KBM-7 (cell line): Measurements from ENCODE around the gene CTBP1.

ENCODE experiments used
- DNase-seq: peaks from one replicate; pipeline ENCODE4 v3.0.0-alpha.2; 2015
- in situ Hi-C: fragments of 300-500 bp; cut with MboI; formaldehyde crosslinking; loops from 2 replicates; pipeline ENCODE4 v1.14.3; 2020; ENCODE audit warnings: low sequenced_read_pairs, low pct_unique_long_range_greater_than_20kb, mixed read lengths

The CTBP1 gene

DNA sequence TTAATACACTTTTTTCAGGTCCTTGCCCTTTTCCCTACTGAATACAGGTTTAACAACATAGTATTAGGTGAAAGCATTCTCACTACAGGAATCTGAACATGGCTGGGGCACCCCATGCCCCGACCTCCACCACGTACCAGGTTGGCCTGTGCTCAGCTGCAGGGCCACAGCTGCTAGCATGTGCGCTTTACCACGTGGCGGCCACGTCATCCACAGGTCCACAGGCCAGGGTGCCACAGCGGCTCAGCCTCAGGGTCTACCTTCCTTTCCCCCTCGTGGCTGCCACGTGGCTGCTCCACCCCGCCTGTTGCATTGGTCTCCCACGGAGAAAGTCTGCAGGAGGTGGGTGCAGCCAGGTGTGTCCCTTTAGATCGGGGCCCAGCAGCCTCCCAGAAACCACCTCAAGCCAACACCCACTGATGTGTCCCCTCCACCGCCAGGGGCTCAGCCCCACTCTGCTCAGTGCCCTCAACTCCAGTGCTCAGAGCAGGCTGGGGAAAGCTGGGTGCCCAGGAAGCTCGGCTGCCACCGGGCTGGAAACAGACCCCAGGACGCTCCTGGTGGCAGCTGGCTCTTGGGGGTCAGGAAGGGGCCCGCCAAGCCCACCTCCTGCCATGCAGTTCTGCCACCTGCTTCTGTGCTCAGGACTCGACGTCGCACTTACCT, 17.8 kb downstream of the CTBP1 start:
- in situ Hi-C loops: no loop called here
- no peak for DNase-seq

- in situ Hi-C loops: no loop called here
- DNase-seq: no peak
Measured at GRCh38 chr4:1230316-1230715, 18.6 kb downstream of the CTBP1 start.

DNA sequence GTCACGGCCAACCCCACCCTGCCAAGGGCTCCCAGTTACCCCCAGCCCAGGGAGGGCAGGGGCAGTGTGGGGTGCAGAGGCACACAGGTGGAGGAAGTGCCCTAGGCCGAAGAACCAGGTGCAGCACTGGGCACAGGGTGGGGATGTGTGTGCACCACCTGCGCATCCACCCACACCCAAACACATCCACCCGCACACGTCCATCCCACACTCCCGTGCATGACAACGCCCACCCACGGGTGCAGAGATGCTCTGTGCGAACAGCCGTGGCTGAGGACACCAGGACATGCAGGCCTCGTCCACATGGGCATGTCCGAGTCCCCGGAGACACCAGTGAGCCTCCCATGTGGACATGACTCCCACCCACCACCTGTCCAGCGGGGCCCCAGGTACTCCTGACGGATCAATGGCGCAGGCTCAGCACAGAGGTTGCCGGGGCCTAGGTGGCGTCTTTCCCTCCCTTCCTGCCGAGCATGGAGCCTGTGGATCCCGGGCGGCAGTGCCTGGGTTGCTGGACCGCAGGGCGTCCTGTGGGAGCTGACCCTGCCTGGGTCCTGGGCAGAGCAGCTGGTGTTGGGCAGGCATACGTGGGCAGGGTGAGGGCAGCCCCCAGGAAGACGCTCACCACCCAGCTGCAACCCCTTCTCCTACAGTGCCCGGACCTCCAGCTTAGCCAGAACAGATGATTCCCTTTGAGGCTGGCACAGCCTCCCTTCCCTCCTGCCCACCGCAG, 19.6 kb downstream of the CTBP1 start:
- no peak for DNase-seq
- in situ Hi-C loops: no loop called here

DNA sequence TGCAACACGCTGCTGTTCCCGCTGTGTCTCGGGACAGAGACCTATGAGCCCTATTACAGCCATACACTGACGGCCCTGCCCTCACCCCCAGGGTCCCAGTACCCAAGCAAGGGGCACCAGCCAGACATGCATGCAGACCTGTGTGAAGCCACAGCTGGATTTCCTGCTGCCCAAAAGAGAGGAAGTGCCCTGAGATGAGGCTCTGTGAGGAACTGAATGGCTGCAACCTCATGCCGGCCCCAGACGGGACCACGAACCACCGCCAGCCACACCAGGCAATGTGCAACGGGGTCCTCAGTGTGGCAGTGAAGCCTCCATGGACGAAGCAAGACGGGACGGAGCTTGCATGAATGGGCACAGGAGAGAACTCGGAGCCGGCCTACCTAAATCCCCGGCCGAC, 21.1 kb downstream of the CTBP1 start:
- in situ Hi-C loops: no loop called here
- no peak for DNase-seq

- in situ Hi-C loops: no loop called here
Measured at GRCh38 chr4:1226598-1226997, 22.3 kb downstream of the CTBP1 start.

GRCh38 chr4:1226144-1226481, 22.8 kb downstream of the CTBP1 start:
- in situ Hi-C loops: no loop called here
- no peak for DNase-seq

More at GRCh38 chr4:1226598-1226997, 22.3 kb downstream of the CTBP1 start:
- DNase-seq: no peak

DNA sequence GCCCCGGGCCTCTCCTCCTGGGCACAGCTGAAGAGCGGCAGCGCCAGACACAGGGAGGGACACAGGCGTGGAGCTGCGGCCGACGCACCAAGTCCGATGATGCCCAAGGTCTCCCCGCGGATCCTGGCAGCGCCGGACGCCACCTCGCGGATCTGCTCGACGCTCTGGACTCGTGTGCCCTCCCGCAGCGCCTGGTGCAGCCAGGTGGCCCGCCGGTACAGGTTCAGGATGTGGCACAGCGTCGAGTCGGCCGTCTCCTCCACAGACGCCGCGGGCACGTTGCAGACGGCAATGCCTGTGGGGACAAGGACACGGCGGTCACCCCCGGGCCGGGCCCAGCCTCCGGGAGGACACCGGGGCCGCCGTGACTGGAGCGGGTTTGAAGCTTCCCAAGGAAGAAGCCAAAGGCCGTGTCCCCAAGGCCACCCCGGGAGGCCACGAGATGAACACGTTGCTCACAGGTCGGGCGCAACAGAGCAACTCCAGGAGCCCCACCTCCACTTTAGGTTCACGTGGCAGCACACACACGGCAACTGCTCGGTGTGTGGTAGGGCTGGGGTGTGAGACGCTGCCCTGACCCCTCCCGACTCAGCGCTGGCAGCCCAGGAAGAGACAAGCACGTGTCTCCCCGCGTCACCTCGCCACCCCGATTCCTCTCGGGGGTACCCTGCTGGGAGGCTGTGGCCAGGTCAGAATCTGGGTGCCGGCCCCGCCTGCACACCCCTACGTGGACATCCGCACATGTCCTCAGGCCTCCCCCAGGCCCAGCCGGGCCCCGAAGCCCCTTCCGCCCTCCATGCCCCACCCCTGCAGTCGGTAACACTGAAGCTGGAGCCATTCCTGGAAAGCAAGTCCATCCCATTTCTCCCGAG, 23.4 kb downstream of the CTBP1 start:
- no peak for DNase-seq
- in situ Hi-C loops: no loop called here

DNA sequence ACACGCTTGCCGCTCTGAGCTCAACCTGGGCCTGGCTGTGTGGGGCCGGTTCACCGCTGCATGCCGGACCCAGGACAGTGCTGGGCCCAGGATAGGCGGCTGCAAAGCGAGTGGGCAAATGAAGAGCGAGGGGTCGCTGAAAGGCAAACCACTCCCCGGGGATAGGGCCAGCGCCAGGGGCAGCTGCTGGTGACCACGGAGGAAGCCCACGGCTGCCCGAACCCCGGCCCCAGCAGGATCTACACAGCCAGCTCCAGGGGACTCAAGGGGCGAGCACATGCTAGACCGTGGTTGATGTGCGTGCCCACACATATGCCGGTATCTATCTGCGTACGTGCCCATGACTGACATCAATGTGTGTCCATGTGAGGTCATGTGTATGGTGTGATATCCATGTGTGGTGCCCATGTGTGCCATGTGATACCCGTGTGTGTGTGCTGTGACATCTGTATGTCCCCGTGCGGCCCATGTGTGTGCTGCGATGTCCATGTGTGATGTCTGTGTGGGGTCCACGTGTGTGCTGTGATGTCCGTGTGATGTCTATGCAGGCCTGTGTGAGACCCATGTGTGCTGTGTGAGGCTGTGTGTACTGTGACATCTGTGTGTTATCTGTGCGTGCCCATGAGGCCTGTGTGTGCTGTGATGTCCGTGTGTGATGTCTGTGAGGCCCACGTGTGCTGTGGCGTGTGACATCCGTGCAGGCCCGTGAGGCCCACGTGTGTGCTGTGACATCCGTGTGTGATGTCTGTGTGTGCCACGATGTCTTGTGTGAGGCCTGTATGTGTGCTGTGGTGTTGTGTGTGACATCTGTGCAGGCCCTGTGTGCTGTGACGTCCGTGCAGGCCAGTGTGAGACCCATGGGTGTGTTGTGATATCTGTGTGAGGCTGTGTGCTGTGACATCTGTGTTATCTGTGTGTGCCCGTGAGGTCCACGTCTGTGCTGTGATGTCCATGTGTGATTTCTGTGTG, 24.8 kb downstream of the CTBP1 start:
- in situ Hi-C loops: no loop called here
- no peak for DNase-seq

GRCh38 chr4:1222938-1223690, 25.8 kb downstream of the CTBP1 start:
- no peak for DNase-seq
- in situ Hi-C loops: no loop called here

DNA sequence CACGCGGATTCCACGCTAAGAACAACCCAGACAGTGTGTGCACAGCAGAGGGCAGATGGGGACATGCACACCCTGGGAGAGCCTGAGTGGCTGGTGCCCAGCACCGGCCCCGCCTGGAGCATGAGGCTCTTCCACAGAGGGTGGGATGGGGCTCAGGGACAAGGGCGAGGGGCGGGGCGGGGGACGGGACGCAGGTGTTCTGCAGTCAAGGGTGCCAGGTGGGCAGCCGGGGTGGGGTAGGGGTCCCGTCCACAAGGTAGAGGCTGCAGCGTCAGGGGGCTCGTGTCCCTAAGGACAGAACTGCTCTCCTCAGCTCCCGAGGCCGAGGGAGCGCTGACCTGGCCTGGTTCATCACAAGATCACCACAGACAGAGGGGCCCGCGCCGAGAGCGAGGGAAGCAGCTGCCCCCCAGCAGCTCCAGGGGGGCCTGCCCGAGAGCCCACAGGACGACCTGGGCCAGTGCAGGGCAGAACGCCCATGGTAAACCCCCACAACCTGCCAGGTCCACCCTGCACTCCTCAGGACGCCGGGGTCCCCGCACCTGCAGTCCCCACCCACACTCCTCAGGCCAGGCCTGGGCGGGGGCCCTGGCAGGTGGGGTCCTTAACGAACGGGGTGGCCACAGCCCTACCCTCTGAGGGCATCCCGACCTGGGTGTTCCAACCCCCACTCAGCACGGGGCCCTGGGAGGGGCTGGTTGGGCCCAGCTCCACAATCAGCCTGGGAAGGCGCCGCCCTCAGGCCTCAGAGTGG, 26.7 kb downstream of the CTBP1 start:
- in situ Hi-C loops: no loop called here
- DNase-seq: no peak

DNA sequence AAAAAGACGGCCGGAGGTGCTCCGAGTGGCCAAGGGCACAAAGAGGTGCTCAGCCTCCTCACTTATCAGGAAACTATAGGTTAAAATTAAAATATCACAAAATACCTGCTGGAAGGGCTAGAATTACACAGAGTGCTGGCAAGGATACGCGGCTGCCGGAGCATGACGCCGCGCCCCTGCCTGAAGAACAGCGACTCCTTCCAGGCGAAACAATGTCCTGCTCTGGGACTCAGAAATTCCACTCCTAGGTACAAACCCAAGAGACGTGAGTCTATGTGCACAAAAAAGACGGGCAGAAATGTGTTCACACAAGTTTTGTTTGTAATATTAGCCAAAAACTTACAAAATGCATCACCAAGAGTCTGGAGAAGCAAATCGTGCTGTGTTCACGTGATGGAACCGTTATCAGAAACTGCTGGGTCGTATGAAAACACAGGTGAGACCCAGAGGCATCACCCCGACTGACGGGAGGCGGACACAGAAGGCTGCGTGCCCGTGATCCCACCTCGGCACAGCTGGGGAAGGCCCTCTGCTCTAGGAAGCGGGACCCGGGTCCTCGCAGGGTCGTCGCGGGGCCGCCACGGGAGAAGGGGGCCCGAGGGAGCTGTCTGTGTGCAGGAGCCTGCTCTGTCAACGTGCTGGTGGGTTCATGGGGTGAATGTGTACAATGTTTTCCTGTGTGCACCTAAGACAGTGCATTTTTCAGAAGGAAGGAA, 27.6 kb downstream of the CTBP1 start:
- no peak for DNase-seq
- in situ Hi-C loops: no loop called here

GRCh38 chr4:1220566-1220965, 28.4 kb downstream of the CTBP1 start:
- DNase-seq: no peak
- in situ Hi-C loops: no loop called here

GRCh38 chr4:1219566-1219950, 29.4 kb downstream of the CTBP1 start:
- in situ Hi-C loops: no loop called here

GRCh38 chr4:1218634-1219565, 30.0 kb downstream of the CTBP1 start:
- in situ Hi-C loops: no loop called here
- DNase-seq: peak; percentile 49

More at GRCh38 chr4:1219566-1219950, 29.4 kb downstream of the CTBP1 start:
- DNase-seq: no peak

DNA sequence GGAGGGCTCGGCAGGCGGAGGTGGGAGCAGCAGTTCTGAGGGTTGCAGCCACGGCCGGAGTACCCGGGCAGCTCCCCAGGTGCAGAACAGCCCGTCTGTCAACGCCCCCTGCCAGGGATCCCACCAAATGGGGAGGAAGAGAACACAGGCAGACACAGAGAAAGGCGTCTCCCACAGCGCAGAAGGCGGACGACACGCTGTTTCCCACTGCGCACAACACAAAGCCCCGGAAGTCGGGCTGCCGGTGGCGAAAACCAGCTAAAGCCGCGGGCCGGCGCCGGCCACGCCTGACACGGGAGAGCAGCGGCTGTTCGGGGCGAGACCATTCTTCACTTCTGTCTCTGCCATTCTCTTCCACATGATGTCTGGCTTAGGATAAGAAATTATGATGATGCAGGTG, 31.6 kb downstream of the CTBP1 start:
- no peak for DNase-seq
- in situ Hi-C loops: no loop called here

DNA sequence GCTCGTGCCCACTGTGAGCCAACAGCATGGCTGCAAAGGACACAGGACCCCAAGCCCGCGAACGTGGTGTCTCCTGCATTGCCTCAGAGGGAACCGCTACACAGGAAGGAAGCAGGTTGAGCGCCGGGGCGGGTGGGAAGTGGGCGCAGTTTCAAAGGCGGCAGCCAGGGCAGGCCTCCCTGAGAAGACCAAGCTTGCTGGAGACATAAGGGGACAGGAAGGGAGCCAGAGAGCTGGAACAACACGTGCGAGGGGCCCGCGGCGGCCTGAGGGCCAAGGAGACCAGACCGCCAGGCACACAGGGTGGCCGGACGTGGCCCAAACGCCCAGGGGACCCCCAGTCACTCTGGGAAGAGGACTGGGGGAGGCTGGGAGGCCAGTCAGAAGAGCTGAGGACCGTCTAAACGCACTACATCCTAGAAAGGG, 32.0 kb downstream of the CTBP1 start:
- no peak for DNase-seq
- in situ Hi-C loops: no loop called here
